ENCODE data around the gene CPNE1. TPM values are rescaled to one million over a fixed set of nuclear protein-coding genes. Genes with fewer than 3 reads are reported as not detected.

Gene CPNE1
- total RNA-seq, 1 experiment from 2014 or later = 333 TPM

DNA sequence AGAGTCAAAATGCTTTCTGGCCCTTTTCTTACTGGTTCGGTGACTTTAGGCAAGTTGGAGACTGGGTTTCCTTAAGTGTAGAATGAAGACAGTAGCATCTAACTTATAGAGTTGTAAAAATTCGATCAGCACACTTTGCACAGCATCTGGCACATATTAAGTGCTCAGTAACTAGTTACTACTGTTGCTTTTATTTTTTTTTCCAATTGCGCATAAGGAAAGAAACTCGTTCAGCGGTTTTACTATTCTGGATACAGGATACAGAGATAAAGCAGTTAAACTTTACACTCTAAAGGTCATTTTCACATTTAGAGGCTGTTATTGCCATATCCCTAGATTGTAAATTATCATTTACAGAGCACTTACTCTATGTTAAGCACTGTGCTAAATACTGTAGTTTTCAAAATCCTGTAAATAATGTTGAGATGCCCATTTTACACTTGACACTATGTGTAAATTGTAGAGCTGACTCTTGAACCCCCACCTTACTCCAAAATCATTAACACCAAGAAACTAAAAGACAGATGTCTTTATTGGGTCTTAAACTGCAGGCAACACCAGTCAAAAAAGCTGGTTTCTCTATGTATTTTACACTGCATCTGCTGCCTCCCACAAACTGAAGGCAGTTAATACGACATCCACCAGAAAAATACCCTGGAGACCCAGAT is 35.4 kb upstream of the CPNE1 start:
- peak overlapping the region; percentile 83 for H3K27ac ChIP-seq (ENCODE audit: low read depth, low read length)
- H2AFZ ChIP-seq (ENCODE audit: low read depth, low read length, poor library complexity, severe bottlenecking) = no peak overlapping the region
- intact Hi-C loops (cut with micrococcal nuclease) = no loop called here
- H3K9ac ChIP-seq (ENCODE audit: low read length) = peak overlapping the region; percentile 93
- no TSS peak for BruUV-seq (replicated peaks)
- TF ChIP-seq ELF1 (IDR thresholded peaks at IDR 0.05; ENCODE audit: borderline replicate concordance, low read depth) (no peak), POLR2A (IDR thresholded peaks at IDR 0.05; ENCODE audit: borderline replicate concordance, extremely low read depth, insufficient read depth, insufficient read length) (no peak), TCF7L2 (IDR thresholded peaks at IDR 0.05; ENCODE audit: borderline replicate concordance, extremely low read depth, insufficient read depth, insufficient read length) (no peak), RAD21 (IDR thresholded peaks at IDR 0.05; ENCODE audit: low read depth) (no peak), FOSL1 (IDR thresholded peaks at IDR 0.05; ENCODE audit: low read depth) (no peak), CEBPB (IDR thresholded peaks at IDR 0.05; ENCODE audit: low read depth) (no peak), CBX3 (IDR thresholded peaks at IDR 0.05; ENCODE audit: low read depth) (no peak), EZH2phosphoT487 (IDR thresholded peaks at IDR 0.05; ENCODE audit: borderline replicate concordance) (no peak), ZNF274 (IDR thresholded peaks at IDR 0.05; ENCODE audit: low read depth, low read length) (no peak), SP1 (IDR thresholded peaks at IDR 0.05; ENCODE audit: low read depth) (no peak), EZH2 (IDR thresholded peaks at IDR 0.05) (no peak), SRF (IDR thresholded peaks at IDR 0.05; ENCODE audit: low read depth) (no peak), YY1 (IDR thresholded peaks at IDR 0.05; ENCODE audit: extremely low read depth, insufficient replicate concordance, low read depth, low read length) (no peak)
- TF ChIP-seq, protein P1, sequence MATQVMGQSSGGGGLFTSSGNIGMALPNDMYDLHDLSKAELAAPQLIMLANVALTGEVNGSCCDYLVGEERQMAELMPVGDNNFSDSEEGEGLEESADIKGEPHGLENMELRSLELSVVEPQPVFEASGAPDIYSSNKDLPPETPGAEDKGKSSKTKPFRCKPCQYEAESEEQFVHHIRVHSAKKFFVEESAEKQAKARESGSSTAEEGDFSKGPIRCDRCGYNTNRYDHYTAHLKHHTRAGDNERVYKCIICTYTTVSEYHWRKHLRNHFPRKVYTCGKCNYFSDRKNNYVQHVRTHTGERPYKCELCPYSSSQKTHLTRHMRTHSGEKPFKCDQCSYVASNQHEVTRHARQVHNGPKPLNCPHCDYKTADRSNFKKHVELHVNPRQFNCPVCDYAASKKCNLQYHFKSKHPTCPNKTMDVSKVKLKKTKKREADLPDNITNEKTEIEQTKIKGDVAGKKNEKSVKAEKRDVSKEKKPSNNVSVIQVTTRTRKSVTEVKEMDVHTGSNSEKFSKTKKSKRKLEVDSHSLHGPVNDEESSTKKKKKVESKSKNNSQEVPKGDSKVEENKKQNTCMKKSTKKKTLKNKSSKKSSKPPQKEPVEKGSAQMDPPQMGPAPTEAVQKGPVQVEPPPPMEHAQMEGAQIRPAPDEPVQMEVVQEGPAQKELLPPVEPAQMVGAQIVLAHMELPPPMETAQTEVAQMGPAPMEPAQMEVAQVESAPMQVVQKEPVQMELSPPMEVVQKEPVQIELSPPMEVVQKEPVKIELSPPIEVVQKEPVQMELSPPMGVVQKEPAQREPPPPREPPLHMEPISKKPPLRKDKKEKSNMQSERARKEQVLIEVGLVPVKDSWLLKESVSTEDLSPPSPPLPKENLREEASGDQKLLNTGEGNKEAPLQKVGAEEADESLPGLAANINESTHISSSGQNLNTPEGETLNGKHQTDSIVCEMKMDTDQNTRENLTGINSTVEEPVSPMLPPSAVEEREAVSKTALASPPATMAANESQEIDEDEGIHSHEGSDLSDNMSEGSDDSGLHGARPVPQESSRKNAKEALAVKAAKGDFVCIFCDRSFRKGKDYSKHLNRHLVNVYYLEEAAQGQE (IDR thresholded peaks at IDR 0.05; ENCODE audit: low read depth) = no peak
- TF ChIP-seq, protein P2, sequence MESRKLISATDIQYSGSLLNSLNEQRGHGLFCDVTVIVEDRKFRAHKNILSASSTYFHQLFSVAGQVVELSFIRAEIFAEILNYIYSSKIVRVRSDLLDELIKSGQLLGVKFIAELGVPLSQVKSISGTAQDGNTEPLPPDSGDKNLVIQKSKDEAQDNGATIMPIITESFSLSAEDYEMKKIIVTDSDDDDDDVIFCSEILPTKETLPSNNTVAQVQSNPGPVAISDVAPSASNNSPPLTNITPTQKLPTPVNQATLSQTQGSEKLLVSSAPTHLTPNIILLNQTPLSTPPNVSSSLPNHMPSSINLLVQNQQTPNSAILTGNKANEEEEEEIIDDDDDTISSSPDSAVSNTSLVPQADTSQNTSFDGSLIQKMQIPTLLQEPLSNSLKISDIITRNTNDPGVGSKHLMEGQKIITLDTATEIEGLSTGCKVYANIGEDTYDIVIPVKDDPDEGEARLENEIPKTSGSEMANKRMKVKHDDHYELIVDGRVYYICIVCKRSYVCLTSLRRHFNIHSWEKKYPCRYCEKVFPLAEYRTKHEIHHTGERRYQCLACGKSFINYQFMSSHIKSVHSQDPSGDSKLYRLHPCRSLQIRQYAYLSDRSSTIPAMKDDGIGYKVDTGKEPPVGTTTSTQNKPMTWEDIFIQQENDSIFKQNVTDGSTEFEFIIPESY (IDR thresholded peaks at IDR 0.05; ENCODE audit: extremely low read depth, insufficient replicate concordance, low read length) = no peak
- TF ChIP-seq, protein P3, sequence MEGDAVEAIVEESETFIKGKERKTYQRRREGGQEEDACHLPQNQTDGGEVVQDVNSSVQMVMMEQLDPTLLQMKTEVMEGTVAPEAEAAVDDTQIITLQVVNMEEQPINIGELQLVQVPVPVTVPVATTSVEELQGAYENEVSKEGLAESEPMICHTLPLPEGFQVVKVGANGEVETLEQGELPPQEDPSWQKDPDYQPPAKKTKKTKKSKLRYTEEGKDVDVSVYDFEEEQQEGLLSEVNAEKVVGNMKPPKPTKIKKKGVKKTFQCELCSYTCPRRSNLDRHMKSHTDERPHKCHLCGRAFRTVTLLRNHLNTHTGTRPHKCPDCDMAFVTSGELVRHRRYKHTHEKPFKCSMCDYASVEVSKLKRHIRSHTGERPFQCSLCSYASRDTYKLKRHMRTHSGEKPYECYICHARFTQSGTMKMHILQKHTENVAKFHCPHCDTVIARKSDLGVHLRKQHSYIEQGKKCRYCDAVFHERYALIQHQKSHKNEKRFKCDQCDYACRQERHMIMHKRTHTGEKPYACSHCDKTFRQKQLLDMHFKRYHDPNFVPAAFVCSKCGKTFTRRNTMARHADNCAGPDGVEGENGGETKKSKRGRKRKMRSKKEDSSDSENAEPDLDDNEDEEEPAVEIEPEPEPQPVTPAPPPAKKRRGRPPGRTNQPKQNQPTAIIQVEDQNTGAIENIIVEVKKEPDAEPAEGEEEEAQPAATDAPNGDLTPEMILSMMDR (IDR thresholded peaks at IDR 0.05 in 2 of 3, conservative IDR thresholded peaks at IDR 0.05 in 1 of 3; ENCODE audit: borderline replicate concordance in 1 of 3, insufficient read depth in 1 of 3, low read depth in 2 of 3, low read length in 2 of 3) = no peak
- TF ChIP-seq, protein P4, sequence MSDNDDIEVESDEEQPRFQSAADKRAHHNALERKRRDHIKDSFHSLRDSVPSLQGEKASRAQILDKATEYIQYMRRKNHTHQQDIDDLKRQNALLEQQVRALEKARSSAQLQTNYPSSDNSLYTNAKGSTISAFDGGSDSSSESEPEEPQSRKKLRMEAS (IDR thresholded peaks at IDR 0.05) = no peak
- H3K9me3 ChIP-seq (ENCODE audit: control insufficient read depth in 1 of 2, insufficient read depth in 1 of 2, low read depth in 1 of 2, low read length in 2 of 2) = no peaks in the 10 kb centered on the region
- H3K4me2 ChIP-seq (ENCODE audit: low read length) = peak overlapping the region; percentile 94
- no peaks in the 10 kb centered on the region for H3K27me3 ChIP-seq (ENCODE audit: insufficient read depth, low read length)
- no peaks in the 10 kb centered on the region for H3K9me2 ChIP-seq (ENCODE audit: insufficient read depth)
- DNase-seq (ENCODE audit: low read depth, low spot score) (no peak), ATAC-seq (no peak)
- ChIA-PET CTCF (interaction anchor here (0.7 to 1.2 kb wide), 2 partner anchors 188 to 439 kb away, joined by 3 to 4 read pairs; no protein-coding TSS in a partner anchor), POLR2A (interaction anchor here (1.4 kb wide), 1 partner anchor 42 kb away, joined by 4 read pairs; the partner anchor contains the start of gene RBM39), RAD21 (ENCODE audit: low non-redundant PET in 1 of 2, low total read pairs in 2 of 2, uncharacterized antibody in 2 of 2, unreplicated experiment in 2 of 2) (no interaction called here)
- H3K36me3 ChIP-seq (ENCODE audit: control insufficient read depth in 1 of 2, insufficient read depth in 2 of 2, low read length in 2 of 2) = peaks cover 23 to 26% of the 10 kb centered on the region in 2 experiments; a peak in 3 of 4 replicates
- H3K79me2 ChIP-seq (ENCODE audit: insufficient read depth, low read length) = peaks cover 57% of the 10 kb centered on the region
- H3K4me3 ChIP-seq (replicated peaks in 1 of 2; ENCODE audit: low read depth in 1 of 2, low read length in 2 of 2) = peak overlapping the region; percentile 95
- peaks cover 5% of the 10 kb centered on the region; the same call in 1 of the 2 replicates for H4K20me1 ChIP-seq (ENCODE audit: insufficient read depth)
- H3K4me1 ChIP-seq (ENCODE audit: control insufficient read depth in 1 of 2, insufficient read depth in 2 of 2, low read length in 2 of 2) = peaks cover 10 to 26% of the 10 kb centered on the region in 2 experiments

Measured in HCT116 (cell line).